NT2/D1 (cell line): ENCODE results near the gene APBA2.

ENCODE experiments used
- SUZ12 ChIP-seq: IDR thresholded peaks from 2 replicates; pipeline ENCODE4 v1.6.1; 2011; ENCODE audit not compliant: insufficient read length, insufficient read depth; ENCODE audit errors: extremely low read depth
- YY1 ChIP-seq: IDR thresholded peaks from 2 replicates; pipeline ENCODE4 v1.6.1; 2011; ENCODE audit not compliant: insufficient read length, insufficient read depth
- ZNF274 ChIP-seq: IDR thresholded peaks from 2 replicates; pipeline ENCODE4 v1.6.1; 2011; ENCODE audit warnings: mild to moderate bottlenecking, low read depth, low read length

GRCh38 chr15:28986108-28986507, 100.3 kb downstream of the APBA2 start:
- no peak for TF ChIP-seq SUZ12
- TF ChIP-seq ZNF274: no peak
- no peak for TF ChIP-seq YY1
